Esophagus (tissue), 2 donors: ENCODE results near the gene ODF2. TPM values are rescaled to one million over a fixed set of nuclear protein-coding genes. Genes with fewer than 3 reads are reported as not detected.
"Not testable (repeated sequence)": the region's sequence is repeated elsewhere in the genome, so short reads cannot be mapped to it uniquely, and the experiment has no call there.

Experiments used
- H3K27ac ChIP-seq, 2 donors: one replicate each; pipeline ENCODE4 v1.5.1; 2013; ENCODE audit warnings: low read depth in 2 of 2, mild to moderate bottlenecking in 2 of 2, inconsistent platforms in 1 of 2, low read length in 1 of 2, moderate library complexity in 1 of 2
- H3K27me3 ChIP-seq, 2 donors: one replicate each; pipeline ENCODE4 v1.6.1; 2013; ENCODE audit warnings: low read length in 2 of 2, control low read depth in 1 of 2, mild to moderate bottlenecking in 1 of 2; ENCODE audit not compliant: insufficient read depth in 2 of 2, control insufficient read depth in 1 of 2
- H3K36me3 ChIP-seq, 2 donors: one replicate each; pipeline ENCODE4 v1.6.1; 2013; ENCODE audit warnings: low read length in 1 of 2; ENCODE audit not compliant: control insufficient read depth in 2 of 2, insufficient read depth in 2 of 2
- H3K4me1 ChIP-seq, 2 donors: one replicate each; pipeline ENCODE4 v1.6.1; 2013; ENCODE audit warnings: low read length in 1 of 2; ENCODE audit not compliant: control insufficient read depth in 2 of 2, insufficient read depth in 2 of 2
- H3K4me3 ChIP-seq, 2 donors: one replicate each; pipeline ENCODE4 v1.5.1; 2013; ENCODE audit warnings: low read length in 2 of 2, mild to moderate bottlenecking in 2 of 2, low read depth in 1 of 2, moderate library complexity in 1 of 2
- H3K9me3 ChIP-seq, 2 donors: one replicate each; pipeline ENCODE4 v1.6.1; 2013; ENCODE audit warnings: mild to moderate bottlenecking in 2 of 2, low read depth in 1 of 2, low read length in 1 of 2, moderate library complexity in 1 of 2; ENCODE audit not compliant: control insufficient read depth in 2 of 2, insufficient read depth in 1 of 2
- WGBS, 2 donors: extraction: QIAGEN DNeasy Blood & Tissue Kit; methylation state at CpG; one replicate each; pipeline ENCODE4 v1.1.7; 2013; 5-methylcytosine and 5-hydroxymethylcytosine counted together
- polyA plus RNA-seq, 2 donors: library from polyadenylated mRNA; stranded (reverse); fragments of 200-250 nt; gene quantifications; one replicate each; pipeline ENCODE4 v1.2.3, GENCODE V29; 2013
- donor health status: healthy with polysubstance abuse.
- donor health status: Bipolar disorder and iron deficiency.

ODF2 gene
- polyA plus RNA-seq, 2 donors, result 10.0 to 12.6 TPM

GRCh38 chr9:128439273-128439672 is 16.5 kb upstream of the ODF2 start:
- Histone ChIP-seq H3K9me3 (no peaks in the 10 kb centered on the region), H3K27ac (no peak overlapping the region), H3K36me3 (no peaks in the 10 kb centered on the region), H3K4me3 (no peak overlapping the region), H3K27me3 (no peaks in the 10 kb centered on the region), H3K4me1 (no peaks in the 10 kb centered on the region)
- 77 to 84% methylated on average over 7 of the region's 7 CpGs for WGBS, 2 donors

GRCh38 chr9:128442150-128442549 is 13.7 kb upstream of the ODF2 start:
- no peaks in the 10 kb centered on the region for H3K36me3 ChIP-seq
- H3K4me1 ChIP-seq, result no peaks in the 10 kb centered on the region
- H3K27ac ChIP-seq, result no peak overlapping the region
- 43 to 46% methylated on average over 6 of the region's 6 CpGs for WGBS, 2 donors
- H3K9me3 ChIP-seq, result no peaks in the 10 kb centered on the region
- no peak overlapping the region for H3K4me3 ChIP-seq
- H3K27me3 ChIP-seq, result no peaks in the 10 kb centered on the region

- not testable (repeated sequence) for H3K4me1 ChIP-seq, H3K27me3 ChIP-seq, H3K36me3 ChIP-seq, H3K9me3 ChIP-seq, H3K4me3 ChIP-seq, H3K27ac ChIP-seq
- 95% methylated on average over 5 of the region's 5 CpGs for WGBS, 2 donors
Observed at GRCh38 chr9:128446505-128446904, 9.3 kb upstream of the ODF2 start.

GRCh38 chr9:128448746-128449145 is 7.1 kb upstream of the ODF2 start:
- Histone ChIP-seq H3K9me3 (no peaks in the 10 kb centered on the region), H3K4me3 (no peak overlapping the region), H3K36me3 (no peaks in the 10 kb centered on the region), H3K27ac (no peak overlapping the region), H3K4me1 (no peaks in the 10 kb centered on the region), H3K27me3 (no peaks in the 10 kb centered on the region)
- WGBS, 2 donors, result 96% methylated on average over 2 of the region's 2 CpGs

GRCh38 chr9:128454991-128455390 is 815 bp upstream of the ODF2 start:
- H3K27me3 ChIP-seq, result no peaks in the 10 kb centered on the region
- H3K36me3 ChIP-seq, result peaks cover 0 to 3% of the 10 kb centered on the region in 2 donors
- H3K27ac ChIP-seq, result no peak overlapping the region
- H3K4me3 ChIP-seq, result no peak overlapping the region
- H3K4me1 ChIP-seq, result peaks cover 0 to 6% of the 10 kb centered on the region in 2 donors
- WGBS, 2 donors, result 79 to 81% methylated on average over 14 of the region's 14 CpGs
- H3K9me3 ChIP-seq, result no peaks in the 10 kb centered on the region

GRCh38 chr9:128456613-128457061 is 831 bp downstream of the ODF2 start:
- Histone ChIP-seq H3K4me3 (peak overlapping the region; percentile 69 to 88), H3K9me3 (no peaks in the 10 kb centered on the region), H3K36me3 (peaks cover 9 to 12% of the 10 kb centered on the region in 2 donors), H3K4me1 (peaks cover 0 to 6% of the 10 kb centered on the region in 2 donors), H3K27me3 (no peaks in the 10 kb centered on the region), H3K27ac (peak overlapping the region; percentile 90 to 94)
- WGBS, 2 donors, result 0 to 1% methylated on average over 45 to 48 of the region's 48 CpGs

- peaks cover 0 to 6% of the 10 kb centered on the region in 2 donors for H3K4me1 ChIP-seq
- peaks cover 9 to 12% of the 10 kb centered on the region in 2 donors for H3K36me3 ChIP-seq
- peak overlapping the region in 1 of 2 donors; percentile 69 for H3K4me3 ChIP-seq
- 41 to 44% methylated on average over 14 of the region's 14 CpGs for WGBS, 2 donors
- no peaks in the 10 kb centered on the region for H3K27me3 ChIP-seq
- H3K27ac ChIP-seq, result no peak overlapping the region
- H3K9me3 ChIP-seq, result no peaks in the 10 kb centered on the region
Observed at GRCh38 chr9:128457207-128457606, 1.4 kb downstream of the ODF2 start.

GRCh38 chr9:128459011-128459410 is 3.2 kb downstream of the ODF2 start:
- H3K4me3 ChIP-seq, result no peak overlapping the region
- 93% methylated on average over 3 of the region's 3 CpGs for WGBS, 2 donors
- no peak overlapping the region for H3K27ac ChIP-seq
- H3K36me3 ChIP-seq, result peaks cover 9 to 14% of the 10 kb centered on the region in 2 donors
- peaks cover 0 to 6% of the 10 kb centered on the region in 2 donors for H3K4me1 ChIP-seq
- H3K27me3 ChIP-seq, result no peaks in the 10 kb centered on the region
- no peaks in the 10 kb centered on the region for H3K9me3 ChIP-seq

GRCh38 chr9:128469070-128469469 is 13.3 kb downstream of the ODF2 start:
- H3K36me3 ChIP-seq, result peaks cover 3 to 15% of the 10 kb centered on the region in 2 donors
- H3K4me3 ChIP-seq, result no peak overlapping the region
- no peaks in the 10 kb centered on the region for H3K9me3 ChIP-seq
- H3K27me3 ChIP-seq, result no peaks in the 10 kb centered on the region
- H3K4me1 ChIP-seq, result no peaks in the 10 kb centered on the region
- WGBS, 2 donors, result 90 to 93% methylated on average over 7 of the region's 7 CpGs
- no peak overlapping the region for H3K27ac ChIP-seq

- Histone ChIP-seq H3K9me3 (no peaks in the 10 kb centered on the region), H3K27ac (no peak overlapping the region), H3K36me3 (peaks cover 3 to 13% of the 10 kb centered on the region in 2 donors), H3K4me1 (no peaks in the 10 kb centered on the region), H3K27me3 (no peaks in the 10 kb centered on the region), H3K4me3 (no peak overlapping the region)
- 66 to 77% methylated on average over 5 of the region's 5 CpGs for WGBS, 2 donors
Observed at GRCh38 chr9:128470560-128470959, 14.8 kb downstream of the ODF2 start.
